K562 (cell line): ENCODE data around the gene PLA2G2C. TPM values are rescaled to one million over a fixed set of nuclear protein-coding genes. Genes with fewer than 3 reads are reported as not detected.
A peak's percentile ranks its signal among the peaks of the same experiment; 100 is the strongest.

Source experiments
- ARID3A ChIP-seq: IDR thresholded peaks from 2 replicates; pipeline ENCODE4 v1.6.1; 2012; ENCODE audit warnings: low read depth, low read length, improper control_type of control experiment, borderline replicate concordance
- BHLHE40 ChIP-seq: IDR thresholded peaks from 2 replicates; pipeline ENCODE4 v1.6.1; 2011; ENCODE audit warnings: low read length, improper control_type of control experiment
- BRD9 ChIP-seq: fragments of 450-650 bp; IDR thresholded peaks from 2 replicates; pipeline ENCODE4 v1.6.1; 2018; ENCODE audit warnings: low read depth; ENCODE audit not compliant: partially characterized antibody
- CHCHD3 ChIP-seq: fragments of 250-450 bp; sonication (Bioruptor Pico); IDR thresholded peaks from 2 replicates; pipeline ENCODE4 v2.1.2; 2022; ENCODE audit warnings: mild to moderate bottlenecking
- GATAD2B ChIP-seq: fragments of 450-650 bp; IDR thresholded peaks from 2 replicates; pipeline ENCODE4 v1.6.1; 2017; ENCODE audit warnings: mild to moderate bottlenecking, borderline replicate concordance
- HDAC1 ChIP-seq, 2 experiments: fragments of 450-650 bp; IDR thresholded peaks; 2 replicates each; pipeline ENCODE4 v1.6.1; 2016 to 2017; ENCODE audit warnings: inconsistent platforms in 1 of 2, mild to moderate bottlenecking in 1 of 2, moderate library complexity in 1 of 2
- ID3 ChIP-seq, 2 experiments: fragments of 250-450 bp in 1 of 2; fragments of 450-650 bp in 1 of 2; sonication (Bioruptor Pico) in 1 of 2; IDR thresholded peaks; 2 replicates each; pipeline versions ENCODE4 v1.6.1 to v1.8.0; 2016 to 2021; ENCODE audit warnings: mild to moderate bottlenecking in 2 of 2, moderate library complexity in 2 of 2, missing compliant biosample characterization in 1 of 2, missing genetic modification characterization in 1 of 2
- JUN ChIP-seq, 2 experiments: sonication (generic) in 1 of 2; formaldehyde crosslinking in 1 of 2; IDR thresholded peaks; 2 replicates each; pipeline versions ENCODE4 v1.6.1 to v1.8.0; 2012 to 2022; ENCODE audit warnings: borderline replicate concordance in 2 of 2, mild to moderate bottlenecking in 2 of 2, improper control_type of control experiment in 1 of 2, low read depth in 1 of 2, low read length in 1 of 2, missing genetic modification reagents in 1 of 2
- KDM1A ChIP-seq, 2 experiments: fragments of 450-650 bp; IDR thresholded peaks; 2 replicates each; pipeline ENCODE4 v1.6.1; 2016; ENCODE audit warnings: mild to moderate bottlenecking in 2 of 2
- L3MBTL2 ChIP-seq: fragments of 450-650 bp; IDR thresholded peaks from 2 replicates; pipeline ENCODE4 v1.6.1; 2016; ENCODE audit warnings: mild to moderate bottlenecking, moderate library complexity
- MTA2 ChIP-seq: fragments of 450-650 bp; IDR thresholded peaks from 2 replicates; pipeline ENCODE4 v1.6.1; 2016; ENCODE audit warnings: low read depth
- MYNN ChIP-seq, 2 experiments: sonication (generic); formaldehyde crosslinking in 1 of 2; IDR thresholded peaks; 2 replicates each; pipeline versions ENCODE4 v1.5.0 to v1.6.1; 2016 to 2020; ENCODE audit warnings: antibody characterized with exemption in 1 of 2, missing genetic modification reagents in 1 of 2
- NCOR1 ChIP-seq: fragments of 450-650 bp; IDR thresholded peaks from 2 replicates; pipeline ENCODE4 v1.6.1; 2016; ENCODE audit warnings: mild to moderate bottlenecking, moderate library complexity
- NEUROD1 ChIP-seq: fragments of 150-350 bp; IDR thresholded peaks from 2 replicates; pipeline ENCODE4 v1.6.1; 2014; ENCODE audit warnings: borderline replicate concordance, low read length, low read depth; ENCODE audit not compliant: partially characterized antibody
- NFRKB ChIP-seq: fragments of 450-650 bp; IDR thresholded peaks from 2 replicates; pipeline ENCODE4 v1.6.1; 2016; ENCODE audit warnings: low read depth
- PPARD ChIP-seq: fragments of 250-450 bp; sonication (Bioruptor Pico); IDR thresholded peaks from 2 replicates; pipeline ENCODE4 v1.8.0; 2022; ENCODE audit warnings: inconsistent platforms, mild to moderate bottlenecking, moderate library complexity
- RHOXF2B ChIP-seq: fragments of 250-450 bp; sonication (Bioruptor Pico); conservative IDR thresholded peaks from 2 replicates; pipeline ENCODE4 v1.5.1; 2021
- RNF2 ChIP-seq: sonication (generic); IDR thresholded peaks from 2 replicates; pipeline ENCODE4 v1.6.1; 2016
- SOX6 ChIP-seq: fragments of 450-650 bp; IDR thresholded peaks from 2 replicates; pipeline ENCODE4 v1.6.1; 2014; ENCODE audit warnings: mild to moderate bottlenecking
- TAF9B ChIP-seq: fragments of 450-650 bp; IDR thresholded peaks from 2 replicates; pipeline ENCODE4 v1.6.1; 2018; ENCODE audit warnings: mild to moderate bottlenecking; ENCODE audit not compliant: partially characterized antibody
- YY1 ChIP-seq, 3 experiments: IDR thresholded peaks; 2 replicates each; pipeline ENCODE4 v1.6.1; 2011; ENCODE audit warnings: low read length in 2 of 3, mild to moderate bottlenecking in 2 of 3, moderate library complexity in 2 of 3, borderline replicate concordance in 1 of 3, control low read depth in 1 of 3, low read depth in 1 of 3; ENCODE audit not compliant: insufficient read depth in 3 of 3, insufficient replicate concordance in 2 of 3, control insufficient read depth in 1 of 3, insufficient read length in 1 of 3; ENCODE audit errors: extremely low read depth in 1 of 3
- ZBTB2 ChIP-seq: fragments of 450-650 bp; IDR thresholded peaks from 2 replicates; pipeline ENCODE4 v1.6.1; 2016; ENCODE audit warnings: antibody characterized with exemption
- ZKSCAN1 ChIP-seq: fragments of 150-350 bp; IDR thresholded peaks from 2 replicates; pipeline ENCODE4 v1.6.1; 2016; ENCODE audit warnings: low read depth, low read length
- ZNF232 ChIP-seq: sonication (generic); formaldehyde crosslinking; IDR thresholded peaks from 2 replicates; pipeline ENCODE4 v1.8.0; 2022; ENCODE audit warnings: mild to moderate bottlenecking, missing genetic modification reagents
- ZNF644 ChIP-seq: fragments of 200-800 bp; sonication (Bioruptor generic); IDR thresholded peaks from 2 replicates; pipeline ENCODE4 v1.6.1; 2016; ENCODE audit warnings: low read depth, missing genetic modification characterization, missing compliant biosample characterization
- polyA plus RNA-seq, 8 experiments: library from polyadenylated mRNA; depleted of rRNA in 4 of 8; stranded (reverse) in 5 of 8; unstranded in 3 of 8; fragments of >200 nt; fragmentation: Nextera tagmentation in 2 of 8; fragmentation: Illumina TruSeq in 1 of 8; extraction: Ambion mirVana in 2 of 8; extraction: Trizol in 1 of 8; gene quantifications; 2 replicates each; pipeline versions ENCODE4 v1.2.1 to v1.2.3, GENCODE V29; 2011 to 2014; ENCODE audit warnings: inconsistent platforms in 1 of 8, missing spikeins in 1 of 8
- total RNA-seq, 7 experiments: library from RNA; depleted of rRNA in 6 of 7; stranded (reverse); fragments of >200 nt in 6 of 7; fragmentation: Illumina TruSeq in 2 of 7; extraction: Trizol in 2 of 7; gene quantifications; 2 replicates each; pipeline versions ENCODE4 v1.2.1 to v1.2.3, GENCODE V29; 2011 to 2021; ENCODE audit warnings: low replicate concordance in 1 of 7

The PLA2G2C gene
- total and polyA plus RNA-seq, 9 of the 15 experiments (the other 6 are each of a cell fraction or from before 2014, with no cell fraction given): 0.14 to 0.49 (median 0.21) TPM

GRCh38 chr1:20187813-20188454 lies 1.6 kb upstream of the PLA2G2C start (continued):
- TF ChIP-seq BHLHE40: peak; percentile 27; the same call in 1 of the 2 replicates
- no peak for TF ChIP-seq L3MBTL2
- peak; percentile 72 for TF ChIP-seq NFRKB
- peak; percentile 42; the same call in 1 of the 2 replicates for TF ChIP-seq SOX6
- TF ChIP-seq MTA2: peak; percentile 48; the same call in 1 of the 2 replicates
- peak; percentile 61; the same call in 1 of the 2 replicates for TF ChIP-seq ZKSCAN1
- peak; percentile 68; the same call in 1 of the 2 replicates for TF ChIP-seq GATAD2B
- TF ChIP-seq RHOXF2B (CRISPR knock-in tag): 0 out of 2 replicates have a peak, but pooled peaks have one; percentile 4
- TF ChIP-seq RNF2: peak; percentile 91
- TF ChIP-seq BRD9: peak; percentile 31
- TF ChIP-seq YY1 (IDR thresholded peaks at IDR 0.05; ENCODE audit: borderline replicate concordance in 1 of 3, control insufficient read depth in 1 of 3, extremely low read depth in 1 of 3, insufficient read depth in 3 of 3, insufficient read length in 1 of 3, insufficient replicate concordance in 2 of 3, low read depth in 1 of 3, low read length in 2 of 3): peak in 2 of 3 experiments; percentile 18 to 33
- TF ChIP-seq TAF9B: peak; percentile 22
- TF ChIP-seq JUN (IDR thresholded peaks at IDR 0.05; ENCODE audit: borderline replicate concordance, low read depth, low read length): 0 out of 2 replicates have a peak, but pooled peaks have one; percentile 7
- no peak for TF ChIP-seq JUN (CRISPR knock-in tag; IDR thresholded peaks at IDR 0.05; ENCODE audit: borderline replicate concordance)
- peak; percentile 80 for TF ChIP-seq NCOR1
- TF ChIP-seq CHCHD3 (CRISPR knock-in tag): no peak
- TF ChIP-seq ARID3A: 0 out of 2 replicates have a peak, but pooled peaks have one; percentile 73
- TF ChIP-seq ZNF232 (CRISPR knock-in tag): no peak
- TF ChIP-seq MYNN (IDR thresholded peaks at IDR 0.05): peak; percentile 87
- no peak for TF ChIP-seq MYNN (CRISPR knock-in tag; IDR thresholded peaks at IDR 0.05)
- no peak for TF ChIP-seq ID3 (CRISPR knock-in tag; IDR thresholded peaks at IDR 0.05)
- TF ChIP-seq ID3 (tag; IDR thresholded peaks at IDR 0.05): peak; percentile 76; the same call in 1 of the 2 replicates
- TF ChIP-seq KDM1A (IDR thresholded peaks at IDR 0.05): peak; percentile 41 to 46; a peak in 2 of 4 replicates
- TF ChIP-seq HDAC1 (IDR thresholded peaks at IDR 0.05): peak; percentile 9 to 57; a peak in 2 of 4 replicates
- peak; percentile 59 for TF ChIP-seq NEUROD1
- peak; percentile 63 for TF ChIP-seq ZNF644
- TF ChIP-seq ZBTB2: peak; percentile 76
- no peak for TF ChIP-seq PPARD (CRISPR knock-in tag)
